CD4-positive, alpha-beta T cell treated with Interferon alpha-2 for 1 hour (primary cell): ENCODE measurements around the gene AQP12B.
"Not testable (repeated sequence)": the region's sequence is repeated elsewhere in the genome, so short reads cannot be mapped to it uniquely, and the experiment has no call there.

Experiments used
- DNase-seq, 2 donors: peaks; one replicate each; pipeline ENCODE4 v3.0.0-alpha.2; 2020 to 2022

Gene AQP12B

GRCh38 chr2:240682431-240683224, at the start of gene AQP12B:
Gene AQP12B (minus strand): TSS chr2:240682885. CDS start chr2:240682837, 48 bp downstream.
- DNase-seq: not testable (repeated sequence)

GRCh38 chr2:240732184-240732583, 49.5 kb upstream of the AQP12B start:
- DNase-seq: no peak

- no peak for DNase-seq
Measured at GRCh38 chr2:240731178-240731545, 48.5 kb upstream of the AQP12B start.

GRCh38 chr2:240730501-240731177, 48.0 kb upstream of the AQP12B start:
- no peak for DNase-seq

GRCh38 chr2:240728827-240729226, 46.1 kb upstream of the AQP12B start:
- DNase-seq: no peak

GRCh38 chr2:240728361-240728760, 45.7 kb upstream of the AQP12B start:
- no peak for DNase-seq

- no peak for DNase-seq
Measured at GRCh38 chr2:240727913-240728312, 45.2 kb upstream of the AQP12B start.

GRCh38 chr2:240727439-240727838, 44.8 kb upstream of the AQP12B start:
- DNase-seq: no peak

GRCh38 chr2:240726876-240727275, 44.2 kb upstream of the AQP12B start:
- DNase-seq: no peak

GRCh38 chr2:240725671-240726070, 43.0 kb upstream of the AQP12B start:
- no peak for DNase-seq

GRCh38 chr2:240725266-240725665, 42.6 kb upstream of the AQP12B start:
- no peak for DNase-seq

- no peak for DNase-seq
Measured at GRCh38 chr2:240724431-240724830, 41.7 kb upstream of the AQP12B start.

GRCh38 chr2:240723851-240724250, 41.2 kb upstream of the AQP12B start:
- no peak for DNase-seq

GRCh38 chr2:240722796-240723735, 40.4 kb upstream of the AQP12B start:
- DNase-seq: no peak

- no peak for DNase-seq
Measured at GRCh38 chr2:240722376-240722775, 39.7 kb upstream of the AQP12B start.

GRCh38 chr2:240721596-240722180, 39.0 kb upstream of the AQP12B start:
- DNase-seq: no peak

GRCh38 chr2:240720686-240721595, 38.3 kb upstream of the AQP12B start:
- no peak for DNase-seq

- DNase-seq: no peak
Measured at GRCh38 chr2:240719676-240720545, 37.2 kb upstream of the AQP12B start.

- DNase-seq: no peak
Measured at GRCh38 chr2:240718896-240719490, 36.3 kb upstream of the AQP12B start.
